SK-N-SH (cell line): Measurements from ENCODE around the gene LMF1. TPM values are rescaled to one million over a fixed set of nuclear protein-coding genes. Genes with fewer than 3 reads are reported as not detected.

Experiments used
- CTCF ChIA-PET: fragments of 300-600, 350-600 bp; formaldehyde crosslinking; extraction: SDS; loops from one replicate; lab custom pipeline; 2021; lab: Yijun Ruan, JAX
- POLR2A ChIA-PET: fragments of 350-600 bp; sonication (Branson Sonifier 250); formaldehyde crosslinking; extraction: SDS; loops from one replicate; lab custom pipeline; 2020; ENCODE audit warnings: antibody characterized with exemption, inconsistent platforms; lab: Yijun Ruan, JAX
- DNase-seq: peaks from one replicate; pipeline ENCODE4 v3.0.0; 2012
- H2AFZ ChIP-seq: fragments of 200-600 bp; sonication (generic); 2 replicates; pipeline ENCODE4 v1.8.1; 2016; ENCODE audit warnings: antibody characterized with exemption, mild to moderate bottlenecking, low read depth
- H3F3A ChIP-seq: fragments of 200-600 bp; sonication (generic); replicated peaks from 2 replicates; pipeline ENCODE3; 2016; ENCODE audit warnings: antibody characterized with exemption, mild to moderate bottlenecking; ENCODE audit not compliant: insufficient read depth
- H3K27ac ChIP-seq, 2 experiments: fragments of 200-500 bp in 1 of 2; fragments of 200-600 bp in 1 of 2; sonication (Bioruptor generic) in 1 of 2; sonication (generic), shearing (Covaris generic) in 1 of 2; 2 replicates each; pipeline versions ENCODE4 v1.5.1 to v1.6.1; 2014 to 2016; ENCODE audit warnings: low read depth in 2 of 2, inconsistent platforms in 1 of 2, low read length in 1 of 2, mild to moderate bottlenecking in 1 of 2, mixed read lengths in 1 of 2
- H3K27me3 ChIP-seq: fragments of 200-600 bp; sonication (generic), shearing (Covaris generic); 2 replicates; pipeline ENCODE4 v1.6.1; 2016; ENCODE audit warnings: mixed run types; ENCODE audit not compliant: insufficient read depth
- H3K36me3 ChIP-seq, 2 experiments: fragments of 200-500 bp in 1 of 2; fragments of 200-600 bp in 1 of 2; sonication (Bioruptor generic) in 1 of 2; sonication (generic) in 1 of 2; replicated peaks in 1 of 2; 2 replicates each; pipeline versions ENCODE3 to v1.5.1; 2014 to 2016; ENCODE audit warnings: low read length in 1 of 2, mild to moderate bottlenecking in 1 of 2; ENCODE audit not compliant: insufficient read depth in 2 of 2, control insufficient read depth in 1 of 2
- H3K4me1 ChIP-seq, 2 experiments: fragments of 200-500 bp in 1 of 2; fragments of 200-600 bp in 1 of 2; sonication (Bioruptor generic) in 1 of 2; sonication (generic), shearing (Covaris generic) in 1 of 2; 2 replicates each; pipeline versions ENCODE4 v1.5.1 to v1.6.1; 2014 to 2016; ENCODE audit warnings: low read depth in 1 of 2, low read length in 1 of 2, mixed run types in 1 of 2; ENCODE audit not compliant: insufficient read depth in 2 of 2, control insufficient read depth in 1 of 2
- H3K4me2 ChIP-seq: fragments of 200-600 bp; sonication (generic), shearing (Covaris generic); 2 replicates; pipeline ENCODE4 v1.6.1; 2017; ENCODE audit warnings: mixed run types
- H3K4me3 ChIP-seq, 2 experiments: fragments of 200-500 bp in 1 of 2; fragments of 200-600 bp in 1 of 2; sonication (Bioruptor generic) in 1 of 2; sonication (generic), shearing (Covaris generic) in 1 of 2; 2 replicates each; pipeline versions ENCODE4 v1.5.1 to v1.8.1; 2014 to 2016; ENCODE audit warnings: low read depth in 2 of 2, inconsistent platforms in 1 of 2, low read length in 1 of 2, mild to moderate bottlenecking in 1 of 2, mixed read lengths in 1 of 2, moderate library complexity in 1 of 2
- H3K79me2 ChIP-seq: fragments of 200-600 bp; sonication (generic); 2 replicates; pipeline ENCODE4 v1.8.1; 2017; ENCODE audit warnings: mild to moderate bottlenecking; ENCODE audit not compliant: insufficient read depth
- H3K9ac ChIP-seq: fragments of 200-600 bp; sonication (generic); 2 replicates; pipeline ENCODE4 v1.6.1; 2017; ENCODE audit warnings: mixed run types
- H3K9me2 ChIP-seq: fragments of 200-600 bp; sonication (generic); 2 replicates; pipeline ENCODE4 v1.6.1; 2017; ENCODE audit warnings: mixed run types
- H3K9me3 ChIP-seq: fragments of 200-600 bp; sonication (generic); 2 replicates; pipeline ENCODE4 v1.6.1; 2017; ENCODE audit warnings: mixed run types, mild to moderate bottlenecking, moderate library complexity
- H4K20me1 ChIP-seq: fragments of 200-600 bp; sonication (generic); 2 replicates; pipeline ENCODE4 v1.6.1; 2017; ENCODE audit warnings: mild to moderate bottlenecking, mixed run types; ENCODE audit not compliant: insufficient read depth
- CHD2 ChIP-seq: fragments of 150-350 bp; IDR thresholded peaks from 2 replicates; pipeline ENCODE4 v1.6.1; 2018; ENCODE audit warnings: low read length; ENCODE audit not compliant: partially characterized antibody
- ELF1 ChIP-seq: IDR thresholded peaks from 2 replicates; pipeline ENCODE4 v1.4.0; 2012
- FOSL2 ChIP-seq: IDR thresholded peaks from 2 replicates; pipeline ENCODE4 v1.4.0; 2012; ENCODE audit warnings: low read depth, mild to moderate bottlenecking, moderate library complexity, borderline replicate concordance
- FOXJ3 ChIP-seq: sonication (generic); formaldehyde crosslinking; IDR thresholded peaks from 2 replicates; pipeline ENCODE4 v1.5.1; 2020; ENCODE audit warnings: mild to moderate bottlenecking, missing genetic modification reagents
- FOXM1 ChIP-seq: IDR thresholded peaks from 2 replicates; pipeline ENCODE4 v1.4.0; 2012; ENCODE audit warnings: low read depth, mild to moderate bottlenecking
- GABPA ChIP-seq: IDR thresholded peaks from 2 replicates; pipeline ENCODE4 v1.4.0; 2012; ENCODE audit warnings: low read depth, mild to moderate bottlenecking
- IRF3 ChIP-seq: fragments of 150-350 bp; IDR thresholded peaks from 2 replicates; pipeline ENCODE4 v1.6.1; 2016; ENCODE audit warnings: mild to moderate bottlenecking, low read depth, low read length
- MEF2A ChIP-seq: IDR thresholded peaks from 2 replicates; pipeline ENCODE4 v1.4.0; 2012; ENCODE audit warnings: low read depth, borderline replicate concordance
- MXI1 ChIP-seq: IDR thresholded peaks from 2 replicates; pipeline ENCODE4 v1.6.1; 2012; ENCODE audit warnings: mild to moderate bottlenecking, low read depth, low read length, improper control_type of control experiment
- NFIC ChIP-seq: IDR thresholded peaks from 2 replicates; pipeline ENCODE4 v1.4.0; 2012; ENCODE audit warnings: borderline replicate concordance
- PBX3 ChIP-seq: IDR thresholded peaks from 2 replicates; pipeline ENCODE4; 2012
- POLR2AphosphoS5 ChIP-seq: IDR thresholded peaks from 2 replicates; pipeline ENCODE4 v1.6.1; 2012; ENCODE audit warnings: low read depth, low read length
- RAD21 ChIP-seq: IDR thresholded peaks from 2 replicates; pipeline ENCODE4 v1.6.1; 2012; ENCODE audit warnings: mild to moderate bottlenecking, low read length
- RFX5 ChIP-seq: IDR thresholded peaks from 2 replicates; pipeline ENCODE4 v1.6.1; 2012; ENCODE audit warnings: mild to moderate bottlenecking, improper control_type of control experiment, low read length
- RXRA ChIP-seq: IDR thresholded peaks from 2 replicates; pipeline ENCODE4 v1.4.0; 2012; ENCODE audit warnings: low read depth, mild to moderate bottlenecking, borderline replicate concordance
- SIN3A ChIP-seq: IDR thresholded peaks from 2 replicates; pipeline ENCODE4 v1.6.1; 2012; ENCODE audit warnings: low read depth, mild to moderate bottlenecking, low read length, moderate library complexity, borderline replicate concordance
- TAF1 ChIP-seq: IDR thresholded peaks from 2 replicates; pipeline ENCODE4 v1.6.1; 2012; ENCODE audit warnings: low read depth, mild to moderate bottlenecking, low read length, moderate library complexity, borderline replicate concordance
- YY1 ChIP-seq: IDR thresholded peaks from 2 replicates; pipeline ENCODE4 v1.4.0; 2012; ENCODE audit warnings: low read depth, mild to moderate bottlenecking
- WGBS: methylation state at CpG from one replicate; pipeline ENCODE4 v1.1.6; 2017; ENCODE audit warnings: low lambda C conversion rate; 5-methylcytosine and 5-hydroxymethylcytosine counted together
- polyA plus RNA-seq, 3 experiments: library from polyadenylated mRNA; depleted of rRNA; stranded (reverse); fragments of >200 nt; gene quantifications; 2 replicates each; pipeline ENCODE4 v1.2.3, GENCODE V29; 2012
- TF ChIP-seq, protein P1 (sequence below): IDR thresholded peaks from 2 replicates; pipeline ENCODE4 v1.6.1; 2012; ENCODE audit warnings: mild to moderate bottlenecking, low read depth, low read length, moderate library complexity
- TF ChIP-seq, protein P2 (sequence below): IDR thresholded peaks from 2 replicates; pipeline ENCODE4 v1.4.0; 2012; ENCODE audit warnings: low read depth, borderline replicate concordance

Gene LMF1
- polyA plus RNA-seq, 1 of the 3 experiments (the other 2 are of a cell fraction), result 5.7 TPM

DNA sequence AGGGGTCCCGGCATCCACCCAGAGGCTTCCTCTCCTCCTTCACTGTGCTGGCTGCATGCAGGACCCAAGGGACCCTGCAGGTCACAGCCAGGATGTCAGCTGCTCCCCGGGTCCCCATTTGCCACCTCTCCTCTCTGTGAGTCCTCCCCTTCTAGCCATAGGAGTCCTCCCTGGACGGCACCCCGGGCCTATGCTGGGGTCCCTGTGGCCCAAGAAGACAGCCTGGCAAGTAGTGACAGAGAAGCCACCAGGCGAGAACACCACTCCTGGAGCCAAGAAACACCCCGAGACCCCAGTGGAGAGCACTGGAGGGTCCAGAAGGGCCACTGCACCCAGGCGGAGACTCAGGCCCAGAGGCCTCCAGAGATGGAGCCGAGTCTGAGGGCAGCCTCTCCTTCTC, 44.1 kb downstream of the LMF1 start (continued):
- TF ChIP-seq, protein P1, sequence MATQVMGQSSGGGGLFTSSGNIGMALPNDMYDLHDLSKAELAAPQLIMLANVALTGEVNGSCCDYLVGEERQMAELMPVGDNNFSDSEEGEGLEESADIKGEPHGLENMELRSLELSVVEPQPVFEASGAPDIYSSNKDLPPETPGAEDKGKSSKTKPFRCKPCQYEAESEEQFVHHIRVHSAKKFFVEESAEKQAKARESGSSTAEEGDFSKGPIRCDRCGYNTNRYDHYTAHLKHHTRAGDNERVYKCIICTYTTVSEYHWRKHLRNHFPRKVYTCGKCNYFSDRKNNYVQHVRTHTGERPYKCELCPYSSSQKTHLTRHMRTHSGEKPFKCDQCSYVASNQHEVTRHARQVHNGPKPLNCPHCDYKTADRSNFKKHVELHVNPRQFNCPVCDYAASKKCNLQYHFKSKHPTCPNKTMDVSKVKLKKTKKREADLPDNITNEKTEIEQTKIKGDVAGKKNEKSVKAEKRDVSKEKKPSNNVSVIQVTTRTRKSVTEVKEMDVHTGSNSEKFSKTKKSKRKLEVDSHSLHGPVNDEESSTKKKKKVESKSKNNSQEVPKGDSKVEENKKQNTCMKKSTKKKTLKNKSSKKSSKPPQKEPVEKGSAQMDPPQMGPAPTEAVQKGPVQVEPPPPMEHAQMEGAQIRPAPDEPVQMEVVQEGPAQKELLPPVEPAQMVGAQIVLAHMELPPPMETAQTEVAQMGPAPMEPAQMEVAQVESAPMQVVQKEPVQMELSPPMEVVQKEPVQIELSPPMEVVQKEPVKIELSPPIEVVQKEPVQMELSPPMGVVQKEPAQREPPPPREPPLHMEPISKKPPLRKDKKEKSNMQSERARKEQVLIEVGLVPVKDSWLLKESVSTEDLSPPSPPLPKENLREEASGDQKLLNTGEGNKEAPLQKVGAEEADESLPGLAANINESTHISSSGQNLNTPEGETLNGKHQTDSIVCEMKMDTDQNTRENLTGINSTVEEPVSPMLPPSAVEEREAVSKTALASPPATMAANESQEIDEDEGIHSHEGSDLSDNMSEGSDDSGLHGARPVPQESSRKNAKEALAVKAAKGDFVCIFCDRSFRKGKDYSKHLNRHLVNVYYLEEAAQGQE, result no peak
- no peak for TF ChIP-seq YY1
- no peak for TF ChIP-seq PBX3
- no peak for TF ChIP-seq SIN3A
- no peak for TF ChIP-seq RXRA

DNA sequence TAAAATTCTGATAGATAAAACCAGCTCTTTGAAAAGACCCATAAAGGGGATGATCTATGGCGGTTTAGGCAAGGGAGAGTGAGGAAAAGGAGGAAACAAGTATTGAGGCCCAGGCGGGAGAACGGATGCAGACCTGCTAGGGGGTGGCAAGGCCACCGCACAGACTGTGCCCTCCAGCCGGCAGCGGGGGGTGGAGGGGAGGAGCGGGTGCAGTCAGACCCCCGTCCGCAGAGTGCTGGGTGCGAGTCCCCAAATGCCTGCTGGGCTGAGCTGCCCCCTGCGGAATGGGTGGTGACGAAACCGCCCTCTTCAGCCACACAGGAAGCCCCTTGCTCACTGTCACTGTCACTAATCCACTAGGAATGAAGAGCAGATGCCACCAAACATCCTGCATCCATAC, 46.0 kb downstream of the LMF1 start:
- no peak overlapping the region for H3K27ac ChIP-seq
- no peaks in the 10 kb centered on the region for H3F3A ChIP-seq
- no peaks in the 10 kb centered on the region for H3K9me3 ChIP-seq
- H3K9ac ChIP-seq, result no peak overlapping the region
- ChIA-PET CTCF (no interaction called here), POLR2A (no interaction called here)
- no peaks in the 10 kb centered on the region for H3K27me3 ChIP-seq
- TF ChIP-seq MEF2A (no peak), CHD2 (no peak), POLR2AphosphoS5 (no peak), FOXM1 (no peak), FOSL2 (no peak), RAD21 (no peak), SIN3A (no peak), GABPA (no peak), NFIC (no peak), RFX5 (no peak), FOXJ3 (CRISPR knock-in tag) (no peak), TAF1 (no peak), MXI1 (no peak), ELF1 (no peak), IRF3 (no peak), RXRA (no peak)
- TF ChIP-seq, protein P1, result no peak
- TF ChIP-seq, protein P2, sequence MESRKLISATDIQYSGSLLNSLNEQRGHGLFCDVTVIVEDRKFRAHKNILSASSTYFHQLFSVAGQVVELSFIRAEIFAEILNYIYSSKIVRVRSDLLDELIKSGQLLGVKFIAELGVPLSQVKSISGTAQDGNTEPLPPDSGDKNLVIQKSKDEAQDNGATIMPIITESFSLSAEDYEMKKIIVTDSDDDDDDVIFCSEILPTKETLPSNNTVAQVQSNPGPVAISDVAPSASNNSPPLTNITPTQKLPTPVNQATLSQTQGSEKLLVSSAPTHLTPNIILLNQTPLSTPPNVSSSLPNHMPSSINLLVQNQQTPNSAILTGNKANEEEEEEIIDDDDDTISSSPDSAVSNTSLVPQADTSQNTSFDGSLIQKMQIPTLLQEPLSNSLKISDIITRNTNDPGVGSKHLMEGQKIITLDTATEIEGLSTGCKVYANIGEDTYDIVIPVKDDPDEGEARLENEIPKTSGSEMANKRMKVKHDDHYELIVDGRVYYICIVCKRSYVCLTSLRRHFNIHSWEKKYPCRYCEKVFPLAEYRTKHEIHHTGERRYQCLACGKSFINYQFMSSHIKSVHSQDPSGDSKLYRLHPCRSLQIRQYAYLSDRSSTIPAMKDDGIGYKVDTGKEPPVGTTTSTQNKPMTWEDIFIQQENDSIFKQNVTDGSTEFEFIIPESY, result no peak
- H3K9me2 ChIP-seq, result no peaks in the 10 kb centered on the region
- WGBS, result 77% methylated on average over 13 of the region's 13 CpGs
- no peak overlapping the region for H2AFZ ChIP-seq
- H3K36me3 ChIP-seq, result no peaks in the 10 kb centered on the region
- H3K4me1 ChIP-seq, result no peaks in the 10 kb centered on the region; a peak in 1 of 4 replicates
- no peak for DNase-seq
- no peak overlapping the region for H3K4me2 ChIP-seq
- H4K20me1 ChIP-seq, result no peaks in the 10 kb centered on the region
- H3K4me3 ChIP-seq, result no peak overlapping the region
- H3K79me2 ChIP-seq, result no peaks in the 10 kb centered on the region
